GM12892 (cell line): ENCODE results near the gene DYRK1A.

ENCODE experiments used
- POLR2A ChIP-seq: IDR thresholded peaks from 2 replicates; pipeline ENCODE4 v1.6.1; 2011; ENCODE audit warnings: low read depth, low read length, control low read depth
- POLR2AphosphoS5 ChIP-seq: IDR thresholded peaks from 2 replicates; pipeline ENCODE4 v1.6.1; 2011; ENCODE audit warnings: low read depth, low read length, control low read depth
- TAF1 ChIP-seq: IDR thresholded peaks from 2 replicates; pipeline ENCODE4 v1.6.1; 2011; ENCODE audit warnings: low read depth, mild to moderate bottlenecking, control low read depth, low read length, borderline replicate concordance

DNA sequence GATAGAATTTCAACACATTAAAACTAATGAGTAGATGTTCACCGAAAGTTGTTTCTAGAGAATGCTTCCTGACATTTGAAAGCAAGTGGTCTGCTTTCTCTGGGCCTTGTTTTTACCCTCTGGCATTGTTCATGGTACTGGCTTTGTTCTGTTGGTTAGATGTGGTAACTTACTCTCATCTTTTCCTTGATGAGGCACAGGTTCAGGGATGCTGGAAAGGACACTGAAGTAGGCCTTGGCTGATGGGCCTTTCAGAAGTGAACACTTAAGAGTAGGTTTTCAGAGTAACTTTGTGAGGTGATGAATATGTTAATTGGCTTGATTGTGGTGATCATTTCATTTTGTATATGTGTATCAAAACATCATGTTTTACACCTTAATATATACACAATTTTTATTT is 55.8 kb downstream of the DYRK1A start:
- TF ChIP-seq TAF1 (no peak), POLR2AphosphoS5 (no peak), POLR2A (no peak)
